Activated T-cell treated with anti-CD3 and anti-CD28 coated beads, Interleukin-2, amount 50 U/mL, for 1 hour (primary cell): Measurements from ENCODE around the gene DKK3.
A peak's percentile ranks its signal among the peaks of the same experiment; 100 is the strongest.
"Not testable (repeated sequence)": the region's sequence is repeated elsewhere in the genome, so short reads cannot be mapped to it uniquely, and the experiment has no call there.

Experiments used
- DNase-seq: peaks from one replicate; pipeline ENCODE4 v3.0.0-alpha.2; 2020

Gene DKK3

GRCh38 chr11:12007769-12008737 is at the start of gene DKK3:
Gene DKK3 (minus strand): TSS chr11:12008626. CDS start chr11:12008582, 44 bp downstream.
- DNase-seq = no peak

DNA sequence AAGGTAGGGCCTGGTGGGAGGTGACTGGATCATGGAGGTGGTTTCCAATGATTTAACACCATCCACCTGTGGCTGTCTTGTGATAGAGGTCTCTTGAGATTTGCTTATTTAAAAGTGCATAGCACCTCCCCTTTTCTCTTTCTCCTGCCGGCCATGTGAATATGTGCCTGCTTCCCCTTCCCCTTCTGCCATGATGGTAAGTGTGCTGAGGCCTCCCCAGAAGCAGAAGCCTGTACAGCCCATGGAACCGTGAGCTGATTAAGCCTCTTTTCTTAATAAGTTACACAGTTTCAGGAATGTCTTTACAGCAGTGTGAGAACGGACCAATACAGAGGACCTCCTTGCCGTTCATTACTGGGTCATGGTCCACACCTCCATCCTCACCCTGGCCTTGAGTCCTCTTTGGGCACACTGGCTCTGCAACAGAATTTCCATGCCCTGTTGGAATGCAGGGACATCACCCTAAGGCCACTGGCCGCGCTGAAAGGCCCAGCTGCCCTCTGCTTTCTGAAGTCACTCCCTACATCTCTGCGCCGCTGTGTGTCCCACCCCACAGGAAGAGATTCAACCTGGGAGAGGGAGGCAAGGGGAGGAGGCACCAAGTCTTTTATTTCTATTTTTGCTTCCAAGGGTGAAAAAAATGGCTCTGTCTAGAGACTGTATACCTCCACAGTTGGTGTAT is 49.0 kb upstream of the DKK3 start:
- no peak for DNase-seq

- DNase-seq = no peak
Measured at GRCh38 chr11:12056119-12056518, 47.7 kb upstream of the DKK3 start.

DNA sequence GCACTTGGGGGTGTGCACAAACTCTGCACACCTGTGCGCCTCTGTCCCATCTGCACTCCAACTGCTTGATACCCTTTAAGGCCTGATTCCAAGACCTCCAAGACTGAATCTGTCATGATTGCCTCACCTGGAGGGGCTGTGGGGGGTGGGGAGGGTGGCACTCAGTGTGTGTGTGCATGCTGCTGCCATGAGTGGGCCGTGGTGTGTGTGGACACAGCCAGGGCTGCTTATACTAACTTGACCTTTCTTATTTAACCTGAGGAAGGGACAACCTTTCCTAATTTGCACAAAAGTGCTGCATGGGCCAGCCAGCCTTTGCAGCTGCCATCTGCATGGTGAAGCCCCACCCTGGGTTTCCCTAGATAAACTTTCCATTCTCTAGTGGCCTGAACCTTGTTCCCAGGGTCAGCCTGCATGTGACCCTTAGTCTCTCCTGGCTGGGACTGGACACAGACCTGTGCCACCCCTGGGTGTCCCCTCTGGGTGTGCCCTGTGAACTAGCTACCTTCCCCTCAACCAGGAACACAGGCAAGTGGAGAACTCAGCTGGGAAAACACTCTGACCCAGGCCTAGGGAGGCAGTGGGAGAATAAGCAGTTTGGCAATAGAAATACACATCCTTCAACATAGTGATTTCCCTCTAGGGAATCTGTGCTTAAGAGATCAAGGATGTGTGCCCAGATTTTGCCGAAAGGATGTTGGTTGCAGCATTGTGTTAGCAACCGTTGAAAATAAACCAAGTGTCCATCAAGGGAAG is 45.4 kb upstream of the DKK3 start:
- no peak for DNase-seq

DNA sequence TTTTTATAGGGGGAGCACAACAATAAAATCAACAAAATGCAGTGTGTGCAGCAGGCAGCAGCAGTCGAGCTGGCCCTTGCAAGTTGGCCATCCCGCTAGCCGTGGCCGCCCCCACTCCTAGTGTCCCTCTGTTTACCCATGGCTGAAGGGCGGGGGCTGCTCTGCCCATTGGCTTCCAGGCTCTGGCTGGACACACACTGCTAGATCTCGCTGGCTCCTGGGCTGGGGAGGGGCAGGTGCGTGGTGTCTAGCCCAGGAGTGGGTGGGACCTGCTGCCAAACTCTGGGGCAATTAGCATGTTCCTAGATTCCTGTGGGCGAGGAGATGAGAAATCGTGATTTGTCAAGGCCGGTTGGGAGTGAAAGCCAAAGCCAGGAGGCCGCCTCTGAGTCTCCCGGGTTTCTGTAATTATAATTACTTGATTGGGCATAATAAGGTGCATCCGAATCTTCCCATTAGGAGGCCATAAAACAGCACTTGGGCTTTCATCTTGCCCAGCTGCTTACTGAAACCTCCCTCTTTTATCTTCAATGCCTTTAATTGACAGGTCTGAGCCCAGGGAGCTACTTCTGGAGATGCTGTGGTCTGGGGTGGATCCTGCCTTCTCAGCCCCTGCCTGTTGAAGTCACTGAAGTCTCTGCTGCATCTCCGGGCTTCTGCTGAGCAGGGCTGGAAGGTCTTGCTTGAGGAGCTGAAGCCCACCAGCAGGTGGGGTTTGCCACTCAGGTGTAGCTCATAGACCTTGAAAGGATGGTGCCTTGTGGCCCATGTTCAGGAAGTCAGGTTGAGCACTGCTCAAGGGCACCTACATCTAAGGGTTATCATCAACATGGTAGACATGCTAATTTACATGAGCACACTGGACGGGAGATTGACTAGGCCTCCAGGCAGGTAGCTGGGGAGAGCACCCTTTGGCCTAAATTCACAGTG is 44.5 kb upstream of the DKK3 start:
- no peak for DNase-seq

- DNase-seq = no peak
Measured at GRCh38 chr11:12051287-12051662, 42.8 kb upstream of the DKK3 start.

- DNase-seq = no peak
Measured at GRCh38 chr11:12050470-12051286, 42.3 kb upstream of the DKK3 start.

GRCh38 chr11:12048936-12049790 is 40.7 kb upstream of the DKK3 start:
- DNase-seq = no peak

- no peak for DNase-seq
Measured at GRCh38 chr11:12046636-12047236, 38.3 kb upstream of the DKK3 start.

DNA sequence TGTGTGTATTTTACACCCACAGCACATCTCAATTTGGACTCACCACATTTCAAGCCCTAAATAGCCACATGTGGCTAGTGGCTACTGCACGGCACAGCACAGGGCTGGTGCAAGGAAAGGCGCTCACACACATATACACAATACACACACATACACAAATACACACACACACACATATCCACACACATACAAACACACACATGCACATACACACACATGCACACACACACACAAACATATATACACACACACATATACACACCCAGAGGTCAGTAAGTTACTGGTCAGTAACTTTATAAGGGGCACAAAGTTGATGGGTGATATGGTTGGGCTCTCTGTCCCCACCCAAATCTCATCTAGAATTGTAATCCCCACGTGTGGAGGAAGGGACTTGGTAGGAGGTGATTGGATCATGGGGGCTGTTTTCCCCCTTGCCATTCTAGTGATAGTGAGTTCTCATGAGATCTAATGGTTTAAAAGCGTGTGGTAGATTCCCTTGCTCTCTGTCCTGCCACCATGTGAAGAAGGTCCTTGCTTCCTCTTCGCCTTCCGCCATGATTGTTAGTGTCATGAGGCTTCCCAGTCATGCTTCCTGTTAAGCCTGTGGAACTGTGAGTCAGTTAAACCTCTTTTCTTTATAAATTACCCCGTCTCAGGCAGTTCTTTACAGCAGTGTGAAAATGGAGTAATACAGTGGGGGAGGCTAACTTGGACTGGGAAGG is 37.6 kb upstream of the DKK3 start:
- DNase-seq = no peak

- DNase-seq = no peak
Measured at GRCh38 chr11:12044799-12045198, 36.4 kb upstream of the DKK3 start.

DNA sequence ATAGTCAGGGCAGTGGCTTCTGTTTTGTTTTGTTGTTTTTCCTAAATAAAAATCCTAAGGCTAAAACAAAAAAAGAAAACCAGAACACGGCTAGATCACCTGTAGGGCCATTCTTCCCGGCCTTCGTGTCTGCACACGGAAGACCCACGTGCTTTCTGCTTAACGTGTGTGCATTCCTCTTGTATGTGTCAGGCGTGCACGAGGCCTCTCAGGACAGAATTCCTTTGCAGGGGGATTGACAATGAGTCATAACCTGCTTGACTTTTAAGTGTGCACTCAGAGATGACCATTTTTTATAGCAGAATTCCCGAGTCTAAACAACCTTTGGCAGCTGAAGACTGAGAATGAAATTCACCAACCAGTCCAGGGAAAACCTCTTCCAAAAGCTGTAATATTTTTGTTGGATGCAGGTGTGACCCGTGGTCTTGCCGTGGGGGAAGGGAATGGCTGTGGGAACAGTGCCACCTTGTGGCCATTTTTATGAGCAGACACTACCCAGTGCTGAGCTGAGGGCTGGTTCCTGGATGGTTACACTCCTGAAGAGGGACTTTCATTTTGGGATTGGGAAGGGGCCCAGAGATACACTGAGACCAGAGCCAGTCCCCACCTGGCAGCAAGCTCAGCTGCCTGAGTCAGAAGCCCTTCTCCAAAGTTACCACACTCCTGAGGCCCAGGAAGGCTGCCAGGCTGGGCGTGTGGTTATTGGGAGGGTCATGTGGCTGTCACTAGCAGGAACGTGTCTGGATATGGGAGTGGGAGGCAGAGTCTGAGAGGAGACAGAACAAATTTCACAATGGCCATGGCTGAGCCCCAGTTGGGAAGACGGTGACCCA is 35.7 kb upstream of the DKK3 start:
- DNase-seq = peak; percentile 59

- no peak for DNase-seq
Measured at GRCh38 chr11:12043221-12043620, 34.8 kb upstream of the DKK3 start.

DNA sequence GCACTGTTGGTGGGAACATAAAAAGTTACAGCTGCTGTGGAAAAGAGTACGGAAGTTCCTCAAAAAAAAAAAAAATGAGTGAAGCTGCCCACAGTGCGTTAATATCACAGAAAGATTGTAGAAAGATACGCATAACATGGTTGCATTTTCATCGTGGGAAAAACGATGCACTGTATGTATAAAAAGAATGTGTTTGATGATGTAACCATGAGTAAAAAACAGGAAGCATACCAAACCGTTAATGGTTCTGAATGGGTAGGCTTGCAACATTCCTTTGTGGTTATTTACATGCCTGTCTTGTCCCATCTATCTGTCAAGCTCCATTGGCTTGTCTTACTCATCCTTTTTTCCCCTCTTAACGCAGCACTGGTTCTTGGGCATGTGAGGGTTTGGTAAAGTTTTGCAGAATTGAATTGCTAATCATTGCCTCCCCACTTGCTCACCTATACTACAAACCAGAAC is 33.8 kb upstream of the DKK3 start:
- no peak for DNase-seq

GRCh38 chr11:12040719-12041118 is 32.3 kb upstream of the DKK3 start:
- DNase-seq = not testable (repeated sequence)

GRCh38 chr11:12032968-12033367 is 24.5 kb upstream of the DKK3 start:
- DNase-seq = no peak

- DNase-seq = no peak
Measured at GRCh38 chr11:12031856-12032544, 23.6 kb upstream of the DKK3 start.
